GM06990 (cell line): ENCODE results near the gene IFRD2.

Source experiments
- DNase-seq: peaks from one replicate; pipeline ENCODE4 v3.0.0-alpha.2; 2011; ENCODE audit not compliant: insufficient read length; ENCODE audit errors: extremely low read depth
- H3K27me3 ChIP-seq: replicated peaks from 2 replicates; pipeline ENCODE4 v1.6.0; 2011; ENCODE audit warnings: low read length; ENCODE audit not compliant: control insufficient read depth, insufficient read depth
- H3K36me3 ChIP-seq: 2 replicates; pipeline ENCODE4 v1.5.1; 2011; ENCODE audit warnings: low read length; ENCODE audit not compliant: control insufficient read depth, insufficient read depth
- H3K4me3 ChIP-seq: replicated peaks from 2 replicates; pipeline ENCODE4 v1.5.1; 2011; ENCODE audit warnings: low read depth, mild to moderate bottlenecking, control low read depth, low read length
- TF ChIP-seq, protein P1 (sequence below): IDR thresholded peaks from 2 replicates; pipeline ENCODE4 v1.5.1; 2011; ENCODE audit warnings: low read length, control low read depth, mild to moderate bottlenecking, inconsistent platforms; ENCODE audit not compliant: insufficient read depth, poor library complexity, severe bottlenecking

Gene IFRD2

DNA sequence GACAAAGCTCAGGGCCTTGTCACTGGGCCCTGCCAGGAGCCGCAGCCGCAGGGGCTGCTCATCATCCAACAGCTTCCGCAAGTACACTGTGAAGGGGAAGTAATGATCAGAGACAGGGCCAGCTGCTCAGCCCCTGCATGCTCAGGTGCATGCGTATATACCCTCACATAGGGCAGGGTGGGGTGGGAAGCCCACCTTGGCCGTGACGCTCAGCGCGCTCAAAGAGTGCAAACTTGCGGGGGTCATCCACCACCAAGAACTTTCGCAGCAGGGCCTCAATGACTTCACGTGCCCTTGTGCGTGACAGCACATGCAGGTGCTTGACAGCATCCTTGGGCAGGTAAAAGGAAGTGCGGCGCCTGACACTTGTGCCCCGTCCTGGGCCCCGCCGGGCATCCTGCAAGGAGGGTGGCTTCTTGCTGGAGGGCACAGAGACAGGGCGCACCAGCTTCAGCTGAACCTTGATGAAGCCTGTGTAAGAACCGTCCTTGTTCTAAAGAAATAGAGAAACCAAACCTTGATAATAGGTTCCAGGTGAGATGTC is 39.2 kb upstream of the IFRD2 start:
- no peak for DNase-seq
- Histone ChIP-seq H3K4me3 (no peak overlapping the region), H3K27me3 (no peaks in the 10 kb centered on the region), H3K36me3 (peaks cover 30% of the 10 kb centered on the region)
- TF ChIP-seq, protein P1, sequence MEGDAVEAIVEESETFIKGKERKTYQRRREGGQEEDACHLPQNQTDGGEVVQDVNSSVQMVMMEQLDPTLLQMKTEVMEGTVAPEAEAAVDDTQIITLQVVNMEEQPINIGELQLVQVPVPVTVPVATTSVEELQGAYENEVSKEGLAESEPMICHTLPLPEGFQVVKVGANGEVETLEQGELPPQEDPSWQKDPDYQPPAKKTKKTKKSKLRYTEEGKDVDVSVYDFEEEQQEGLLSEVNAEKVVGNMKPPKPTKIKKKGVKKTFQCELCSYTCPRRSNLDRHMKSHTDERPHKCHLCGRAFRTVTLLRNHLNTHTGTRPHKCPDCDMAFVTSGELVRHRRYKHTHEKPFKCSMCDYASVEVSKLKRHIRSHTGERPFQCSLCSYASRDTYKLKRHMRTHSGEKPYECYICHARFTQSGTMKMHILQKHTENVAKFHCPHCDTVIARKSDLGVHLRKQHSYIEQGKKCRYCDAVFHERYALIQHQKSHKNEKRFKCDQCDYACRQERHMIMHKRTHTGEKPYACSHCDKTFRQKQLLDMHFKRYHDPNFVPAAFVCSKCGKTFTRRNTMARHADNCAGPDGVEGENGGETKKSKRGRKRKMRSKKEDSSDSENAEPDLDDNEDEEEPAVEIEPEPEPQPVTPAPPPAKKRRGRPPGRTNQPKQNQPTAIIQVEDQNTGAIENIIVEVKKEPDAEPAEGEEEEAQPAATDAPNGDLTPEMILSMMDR, result no peak

DNA sequence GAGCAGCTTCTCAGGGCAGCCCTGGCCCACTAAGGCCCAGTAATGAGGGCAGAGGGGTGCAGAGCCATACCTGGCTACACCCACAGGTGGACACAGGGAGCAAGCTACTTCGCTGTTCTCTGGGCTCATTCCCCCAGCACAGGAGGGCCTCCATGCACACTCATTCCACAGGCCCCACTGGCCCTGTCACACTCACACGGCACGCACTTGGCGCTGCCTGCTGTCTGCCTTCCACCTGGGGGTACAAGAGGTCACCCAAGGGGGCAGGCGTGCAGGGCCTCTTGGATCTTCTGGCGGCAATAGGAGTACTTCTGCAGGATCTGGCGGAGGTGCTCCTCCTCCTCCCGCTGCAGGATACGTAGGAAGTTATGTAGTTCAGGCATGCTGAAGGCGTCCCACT is 38.1 kb upstream of the IFRD2 start:
- Histone ChIP-seq H3K27me3 (no peaks in the 10 kb centered on the region), H3K36me3 (peaks cover 33% of the 10 kb centered on the region), H3K4me3 (no peak overlapping the region)
- DNase-seq, result no peak
- TF ChIP-seq, protein P1, result no peak

DNA sequence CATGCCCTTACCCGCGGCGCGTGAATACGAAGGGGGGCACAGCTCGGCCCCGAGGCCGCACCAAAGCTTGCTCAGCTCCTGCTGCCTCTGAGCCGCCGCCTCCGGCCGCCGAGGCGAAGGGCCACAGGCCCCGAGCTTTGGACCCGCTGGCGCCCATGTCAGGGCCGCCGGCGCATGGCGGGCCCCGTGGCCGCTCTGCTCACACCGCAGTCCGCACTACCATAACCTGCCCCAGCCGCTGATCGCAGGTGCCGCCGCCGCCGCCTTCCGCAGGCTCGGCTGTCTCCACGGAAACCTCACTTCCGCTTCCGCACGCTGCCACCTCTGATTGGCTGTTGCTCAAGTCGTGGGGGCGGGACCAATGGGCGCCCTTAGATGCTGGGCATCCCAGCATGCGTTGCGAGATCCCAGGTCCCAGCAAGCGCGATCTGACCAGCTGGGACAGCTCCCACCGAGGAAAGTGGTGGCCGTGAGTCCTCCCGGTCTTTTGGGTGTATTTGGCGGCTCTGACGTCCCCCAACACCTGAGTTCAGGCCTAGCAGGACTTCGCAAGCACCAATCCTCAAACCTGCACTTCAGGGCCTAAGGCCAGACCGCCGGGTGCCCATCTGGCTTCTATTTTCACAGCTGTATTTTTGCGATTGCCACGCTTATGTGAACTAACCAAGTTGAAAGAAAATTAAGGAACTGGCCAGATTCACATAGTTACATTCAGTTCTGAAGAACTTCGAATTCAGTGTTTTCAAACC is 35.9 kb upstream of the IFRD2 start, which contains the start of gene TUSC2:
Gene TUSC2 (minus strand): TSS at position 281 of the 749 bp plus-strand sequence. CDS start 124 bp downstream, at position 157.
- peak; percentile 90 for DNase-seq
- H3K27me3 ChIP-seq, result no peaks in the 10 kb centered on the region
- H3K4me3 ChIP-seq, result peak within 1 kb of the TSS; percentile 90
- H3K36me3 ChIP-seq, result peaks cover 30% of the 10 kb centered on the region
- TF ChIP-seq, protein P1, result no peak

DNA sequence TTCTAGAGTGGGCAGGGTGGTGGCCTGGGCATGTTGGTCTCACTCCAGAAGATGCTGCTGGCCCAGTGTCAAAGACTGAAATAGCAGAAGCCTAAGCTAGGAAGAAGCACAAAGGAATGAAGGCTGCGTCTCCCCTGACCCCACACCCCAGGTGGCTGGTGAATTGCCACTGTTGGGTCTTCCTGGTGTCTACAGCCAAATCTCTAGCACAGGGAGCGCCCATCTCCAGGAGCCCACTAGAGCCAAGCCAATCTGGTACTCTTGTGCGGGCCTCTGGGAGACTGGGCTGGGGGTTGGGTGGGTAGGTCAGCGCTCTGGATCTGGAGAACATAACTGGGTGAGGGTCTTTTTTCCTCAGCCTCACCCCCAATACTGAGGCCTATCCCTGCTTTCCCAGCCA is 34.9 kb upstream of the IFRD2 start:
- TF ChIP-seq, protein P1, result no peak
- no peak for DNase-seq
- Histone ChIP-seq H3K36me3 (peaks cover 26% of the 10 kb centered on the region), H3K27me3 (no peaks in the 10 kb centered on the region), H3K4me3 (peak overlapping the region; percentile 90)

DNA sequence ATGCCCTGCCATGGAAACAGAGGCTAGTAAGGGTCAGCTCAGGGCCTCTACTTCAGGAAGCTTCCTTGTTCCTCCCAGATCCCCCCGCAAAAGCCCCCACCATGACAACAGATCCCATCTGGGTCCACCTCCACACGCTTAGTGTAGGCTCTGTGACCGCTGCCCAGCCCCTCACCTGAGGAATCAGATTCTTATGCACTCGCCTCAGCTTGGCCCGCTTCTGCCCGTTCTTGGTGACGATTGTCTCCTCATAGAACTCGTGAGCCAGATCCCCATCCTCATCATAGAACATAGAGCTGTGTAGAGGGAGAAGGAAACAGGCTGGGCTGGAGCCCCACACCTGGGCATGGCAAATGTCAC is 33.9 kb upstream of the IFRD2 start:
- Histone ChIP-seq H3K36me3 (peaks cover 16% of the 10 kb centered on the region), H3K4me3 (no peak overlapping the region), H3K27me3 (no peaks in the 10 kb centered on the region)
- DNase-seq, result no peak
- TF ChIP-seq, protein P1, result no peak
